GM12878 (cell line): Measurements from ENCODE around the gene CDK4. TPM values are rescaled to one million over a fixed set of nuclear protein-coding genes. Genes with fewer than 3 reads are reported as not detected.
"Not testable (repeated sequence)": the region's sequence is repeated elsewhere in the genome, so short reads cannot be mapped to it uniquely, and the experiment has no call there.

Experiments
- ATAC-seq: fragments of 200-7000 bp; cut with Tn5 transposase; 3 replicates; pipeline ENCODE4 v1.9.1; 2020; ENCODE audit warnings: mild to moderate bottlenecking, moderate library complexity
- BruUV-seq: library from RNA; stranded (reverse); fragments of 400-500 nt; replicated peaks from 2 replicates; lab custom pipeline; 2021; lab: Mats Ljungman, UMichigan
- CTCF ChIA-PET: fragments of 300-600 bp; sonication (Branson Sonifier 250); formaldehyde crosslinking; extraction: SDS; loops from one replicate; lab custom pipeline; 2021; ENCODE audit warnings: inconsistent platforms; lab: Yijun Ruan, JAX
- POLR2A ChIA-PET: fragments of 350-600 bp; formaldehyde crosslinking; extraction: SDS; loops from one replicate; lab custom pipeline; 2021; ENCODE audit warnings: inconsistent platforms; lab: Charles Lee
- RAD21 ChIA-PET: fragments of 300-600 bp; sonication (Branson Sonifier 250); formaldehyde crosslinking; loops from one replicate; lab custom pipeline; 2023; ENCODE audit warnings: antibody characterized with exemption; ENCODE audit not compliant: unreplicated experiment; lab: Charles Lee
- SMC1A ChIA-PET: fragments of 300-600 bp; sonication (Branson Sonifier 250); formaldehyde crosslinking; loops from one replicate; lab custom pipeline; 2023; ENCODE audit not compliant: unreplicated experiment, uncharacterized antibody; lab: Charles Lee
- DNase-seq: peaks from one replicate; pipeline ENCODE4 v3.0.0-alpha.2; 2011; ENCODE audit warnings: low read depth, low spot score
- FAIRE-seq: peaks from 3 replicates; lab custom pipeline; 2011; peaks lifted over from hg19 to GRCh38; lab: Jason Lieb, UNC
- H2AFZ ChIP-seq: 2 replicates; pipeline ENCODE4 v1.6.0; 2011; ENCODE audit warnings: low read depth, low read length, control low read depth; ENCODE audit not compliant: control insufficient read depth
- H3K27ac ChIP-seq: 2 replicates; pipeline ENCODE4 v1.5.1; 2011; ENCODE audit warnings: control low read depth; ENCODE audit not compliant: control insufficient read depth, insufficient read depth
- H3K27me3 ChIP-seq, 2 experiments: replicated peaks in 1 of 2; 2 replicates each; pipeline versions ENCODE4 v1.6.0 to v1.6.1; 2011; ENCODE audit warnings: low read length in 1 of 2; ENCODE audit not compliant: control insufficient read depth in 2 of 2, insufficient read depth in 2 of 2
- H3K36me3 ChIP-seq, 2 experiments: 2 replicates each; pipeline ENCODE4 v1.5.1; 2011; ENCODE audit warnings: low read length in 1 of 2; ENCODE audit not compliant: control insufficient read depth in 2 of 2, insufficient read depth in 2 of 2
- H3K4me1 ChIP-seq: 2 replicates; pipeline ENCODE4 v1.6.1; 2011; ENCODE audit warnings: mild to moderate bottlenecking, low read length, moderate library complexity, mixed read lengths; ENCODE audit not compliant: control insufficient read depth, insufficient read depth
- H3K4me2 ChIP-seq: 2 replicates; pipeline ENCODE4 v1.6.0; 2011; ENCODE audit warnings: control low read depth; ENCODE audit not compliant: control insufficient read depth, insufficient read depth
- H3K4me3 ChIP-seq: fragments of 200-600 bp; sonication (generic); 2 replicates; pipeline ENCODE4 v1.5.1; 2016
- H3K79me2 ChIP-seq: 2 replicates; pipeline ENCODE4 v1.6.0; 2011; ENCODE audit warnings: low read length; ENCODE audit not compliant: control insufficient read depth, insufficient read depth
- H3K9ac ChIP-seq: 2 replicates; pipeline ENCODE4 v1.8.0; 2011; ENCODE audit warnings: low read length, control low read depth, mixed read lengths; ENCODE audit not compliant: control insufficient read depth, insufficient read depth
- H3K9me3 ChIP-seq: replicated peaks from 3 replicates; pipeline ENCODE4 v1.5.1; 2011; ENCODE audit warnings: mild to moderate bottlenecking, low read length; ENCODE audit not compliant: control insufficient read depth, insufficient read depth
- H4K20me1 ChIP-seq: 2 replicates; pipeline ENCODE4 v1.6.0; 2011; ENCODE audit not compliant: control insufficient read depth, insufficient read depth
- CEBPB ChIP-seq, 2 experiments: fragments of 150-350 bp in 1 of 2; IDR thresholded peaks; 2 replicates each; pipeline ENCODE4 v1.6.1; 2012 to 2014; ENCODE audit warnings: low read depth in 2 of 2, low read length in 2 of 2, borderline replicate concordance in 1 of 2, inconsistent platforms in 1 of 2
- CREM ChIP-seq: IDR thresholded peaks from 2 replicates; pipeline ENCODE4 v1.6.1; 2014; ENCODE audit warnings: antibody characterized with exemption, low read depth
- IKZF1 ChIP-seq: fragments of 450-650 bp; conservative IDR thresholded peaks from 2 replicates; pipeline ENCODE4 v1.6.1; 2017; ENCODE audit warnings: antibody characterized with exemption, mild to moderate bottlenecking
- NFYB ChIP-seq: IDR thresholded peaks from 2 replicates; pipeline ENCODE4 v1.6.1; 2011; ENCODE audit warnings: low read depth, mild to moderate bottlenecking, low read length, improper control_type of control experiment, moderate library complexity; ENCODE audit not compliant: insufficient read depth
- NR2C2 ChIP-seq: IDR thresholded peaks from 2 replicates; pipeline ENCODE4 v1.6.1; 2011; ENCODE audit warnings: borderline replicate concordance, low read depth; ENCODE audit not compliant: control insufficient read depth, insufficient read length
- SPI1 ChIP-seq: IDR thresholded peaks from 2 replicates; pipeline ENCODE4 v1.6.1; 2011; ENCODE audit warnings: low read depth, mild to moderate bottlenecking, low read length, moderate library complexity, borderline replicate concordance; ENCODE audit not compliant: insufficient read depth
- YBX1 ChIP-seq: fragments of 450-650 bp; IDR thresholded peaks from 2 replicates; pipeline ENCODE4 v1.6.1; 2016; ENCODE audit warnings: antibody characterized with exemption
- ZNF24 ChIP-seq: fragments of 450-650 bp; IDR thresholded peaks from 2 replicates; pipeline ENCODE4 v1.6.1; 2017; ENCODE audit warnings: antibody characterized with exemption, mild to moderate bottlenecking
- ZSCAN29 ChIP-seq: fragments of 450-650 bp; IDR thresholded peaks from 2 replicates; pipeline ENCODE4 v1.6.1; 2017; ENCODE audit warnings: mild to moderate bottlenecking, moderate library complexity
- WGBS: methylation state at CpG from one replicate; pipeline ENCODE4 v1.1.6; 2016; ENCODE audit warnings: low lambda C conversion rate; ENCODE audit not compliant: insufficient replicate concordance, insufficient coverage; ENCODE audit errors: missing lambda C conversion rate; 5-methylcytosine and 5-hydroxymethylcytosine counted together
- in situ Hi-C: fragments of 300-500 bp; cut with MboI; formaldehyde crosslinking; loops from 9 replicates; pipeline ENCODE4 v1.14.3; 2018; ENCODE audit warnings: mixed read lengths
- intact Hi-C: fragments of 100-400 bp; cut with micrococcal nuclease; formaldehyde crosslinking; loops from one replicate; pipeline ENCODE4 v1.14.2; 2022; ENCODE audit not compliant: unreplicated experiment
- polyA plus RNA-seq, 11 experiments: library from polyadenylated mRNA; depleted of rRNA in 4 of 11; unstranded in 6 of 11; stranded (reverse) in 5 of 11; fragments of >200 nt; fragmentation: Nextera tagmentation in 4 of 11; fragmentation: Illumina TruSeq in 1 of 11; extraction: Ambion mirVana in 4 of 11; extraction: Trizol in 1 of 11; gene quantifications; 1 replicate in 1 of 11; 2 replicates in 10 of 11; pipeline versions ENCODE4 v1.2.1 to v1.2.3, GENCODE V29; 2011 to 2016; ENCODE audit warnings: inconsistent platforms in 2 of 11, missing spikeins in 2 of 11, low read depth in 1 of 11
- total RNA-seq, 4 experiments: library from RNA; depleted of rRNA in 3 of 4; stranded (reverse); fragments of >200 nt in 3 of 4; fragmentation: Illumina TruSeq in 1 of 4; extraction: Trizol in 1 of 4; gene quantifications; 2 replicates each; pipeline versions ENCODE4 v1.2.1 to v1.2.3, GENCODE V29; 2013 to 2021
- TF ChIP-seq, protein P1 (sequence below): IDR thresholded peaks from 2 replicates; pipeline ENCODE4 v1.6.1; 2011; ENCODE audit warnings: low read depth, low read length, improper control_type of control experiment, borderline replicate concordance
- TF ChIP-seq, protein P2 (sequence below): IDR thresholded peaks from 2 replicates; pipeline ENCODE4 v1.6.1; 2011; ENCODE audit warnings: low read depth, mild to moderate bottlenecking, low read length, moderate library complexity, borderline replicate concordance; ENCODE audit errors: extremely low read depth
- TF ChIP-seq, protein P3 (sequence below): fragments of 150-350 bp; IDR thresholded peaks from 2 replicates; pipeline ENCODE4 v1.6.1; 2014; ENCODE audit warnings: mild to moderate bottlenecking, low read depth, low read length

CDK4 gene
- total and polyA plus RNA-seq, 10 of the 15 experiments (the other 5 are each of a cell fraction or from before 2014, with no cell fraction given), result 26.1 to 385 (median 221) TPM

DNA sequence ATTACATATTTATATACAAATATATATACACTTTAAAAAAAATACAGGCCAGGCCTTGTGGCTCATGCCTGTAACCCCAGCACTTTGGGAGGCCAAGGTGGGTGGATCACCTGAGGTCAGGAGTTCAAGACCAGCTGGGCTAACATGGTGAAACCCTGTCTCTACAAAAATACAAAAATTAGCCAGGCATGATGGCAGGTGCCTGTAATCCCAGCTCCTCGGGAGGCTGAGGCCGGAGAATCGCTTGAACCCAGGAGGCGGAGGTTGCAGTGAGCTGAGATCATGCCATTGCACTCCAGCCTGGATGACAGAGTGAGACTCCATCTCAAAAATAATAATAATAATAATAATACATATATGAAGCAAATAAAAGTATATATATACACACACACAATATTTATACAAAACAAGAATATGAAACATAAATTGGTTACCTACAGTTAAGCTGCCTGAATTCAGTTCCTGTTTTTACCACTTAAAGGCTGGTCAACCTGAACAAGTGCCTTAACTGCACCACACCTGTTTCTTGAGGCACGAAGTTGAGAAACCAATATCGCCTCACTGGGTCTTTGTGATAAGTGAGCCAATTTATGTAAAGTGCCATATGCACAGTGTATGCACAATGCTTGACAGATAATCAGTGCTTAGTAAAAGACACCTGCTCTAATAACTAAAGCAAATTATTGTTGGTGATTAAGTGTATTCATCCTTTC, 36.9 kb downstream of the CDK4 start:
- WGBS, result 30% methylated on average over 6 of the region's 6 CpGs
- CTCF ChIA-PET, H3K9ac ChIP-seq, H3K4me1 ChIP-seq, H2AFZ ChIP-seq, BruUV-seq, RAD21 ChIA-PET, H3K27ac ChIP-seq, in situ Hi-C loops, ATAC-seq, DNase-seq, intact Hi-C loops, H3K9me3 ChIP-seq, H4K20me1 ChIP-seq, H3K79me2 ChIP-seq, FAIRE-seq, H3K27me3 ChIP-seq, H3K4me3 ChIP-seq, H3K4me2 ChIP-seq: not testable (repeated sequence)
- H3K36me3 ChIP-seq, result peaks cover 11 to 18% of the 10 kb centered on the region in 2 experiments
- ChIA-PET POLR2A (interaction anchor here (1.1 kb wide), 1 partner anchor 12 kb away, joined by 5 read pairs; no protein-coding TSS in a partner anchor), SMC1A (interaction anchor here (1.2 kb wide), 1 partner anchor 223 kb away, joined by 3 read pairs; no protein-coding TSS in a partner anchor)
- peak; percentile 62 for TF ChIP-seq SPI1

DNA sequence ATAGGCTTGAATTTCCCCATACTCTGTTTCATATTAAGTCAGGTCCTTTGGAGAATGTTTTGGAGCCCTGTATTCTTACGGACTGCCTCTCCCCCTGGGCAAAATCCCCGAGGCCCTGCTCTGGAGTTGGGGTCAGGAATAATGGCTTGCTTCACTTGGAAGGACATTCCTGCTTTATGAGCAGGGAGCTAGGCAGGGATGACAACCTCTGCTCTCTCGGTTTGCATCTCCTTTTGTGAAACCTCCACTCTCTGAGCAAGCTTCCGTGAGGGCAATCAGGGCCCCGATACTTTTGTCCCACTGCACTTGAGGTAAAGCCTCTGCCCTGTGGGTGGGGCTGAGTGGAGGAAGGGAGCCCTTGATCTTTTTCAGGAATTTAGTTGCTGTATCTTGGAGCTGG, 38.9 kb downstream of the CDK4 start:
- no peak for FAIRE-seq
- no peaks in the 10 kb centered on the region for H3K27me3 ChIP-seq
- no TSS peak for BruUV-seq
- in situ Hi-C loops, result no loop called here
- no peak for TF ChIP-seq YBX1
- no peak for TF ChIP-seq NFYB
- TF ChIP-seq, protein P1, sequence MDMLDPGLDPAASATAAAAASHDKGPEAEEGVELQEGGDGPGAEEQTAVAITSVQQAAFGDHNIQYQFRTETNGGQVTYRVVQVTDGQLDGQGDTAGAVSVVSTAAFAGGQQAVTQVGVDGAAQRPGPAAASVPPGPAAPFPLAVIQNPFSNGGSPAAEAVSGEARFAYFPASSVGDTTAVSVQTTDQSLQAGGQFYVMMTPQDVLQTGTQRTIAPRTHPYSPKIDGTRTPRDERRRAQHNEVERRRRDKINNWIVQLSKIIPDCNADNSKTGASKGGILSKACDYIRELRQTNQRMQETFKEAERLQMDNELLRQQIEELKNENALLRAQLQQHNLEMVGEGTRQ, result no peak
- TF ChIP-seq ZSCAN29, result no peak
- no peak for TF ChIP-seq ZNF24
- TF ChIP-seq IKZF1, result no peak
- no peak for TF ChIP-seq CREM
- no peak for TF ChIP-seq NR2C2
- TF ChIP-seq, protein P2, sequence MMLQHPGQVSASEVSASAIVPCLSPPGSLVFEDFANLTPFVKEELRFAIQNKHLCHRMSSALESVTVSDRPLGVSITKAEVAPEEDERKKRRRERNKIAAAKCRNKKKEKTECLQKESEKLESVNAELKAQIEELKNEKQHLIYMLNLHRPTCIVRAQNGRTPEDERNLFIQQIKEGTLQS, result no peak
- TF ChIP-seq, protein P3, sequence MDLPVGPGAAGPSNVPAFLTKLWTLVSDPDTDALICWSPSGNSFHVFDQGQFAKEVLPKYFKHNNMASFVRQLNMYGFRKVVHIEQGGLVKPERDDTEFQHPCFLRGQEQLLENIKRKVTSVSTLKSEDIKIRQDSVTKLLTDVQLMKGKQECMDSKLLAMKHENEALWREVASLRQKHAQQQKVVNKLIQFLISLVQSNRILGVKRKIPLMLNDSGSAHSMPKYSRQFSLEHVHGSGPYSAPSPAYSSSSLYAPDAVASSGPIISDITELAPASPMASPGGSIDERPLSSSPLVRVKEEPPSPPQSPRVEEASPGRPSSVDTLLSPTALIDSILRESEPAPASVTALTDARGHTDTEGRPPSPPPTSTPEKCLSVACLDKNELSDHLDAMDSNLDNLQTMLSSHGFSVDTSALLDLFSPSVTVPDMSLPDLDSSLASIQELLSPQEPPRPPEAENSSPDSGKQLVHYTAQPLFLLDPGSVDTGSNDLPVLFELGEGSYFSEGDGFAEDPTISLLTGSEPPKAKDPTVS, result no peak
- TF ChIP-seq CEBPB (IDR thresholded peaks at IDR 0.05; ENCODE audit: borderline replicate concordance in 1 of 2, low read depth in 2 of 2, low read length in 2 of 2), result no peak
- TF ChIP-seq, all 136 proteins: peak for 0
- CTCF ChIA-PET, result interaction anchor here (0.7 kb wide), 1 partner anchor 18 kb away, joined by 3 read pairs; no protein-coding TSS in a partner anchor
- intact Hi-C loops, result no loop called here
- 97% methylated on average over 5 of the region's 5 CpGs for WGBS
- H3K4me3 ChIP-seq, result no peak overlapping the region
- no peak overlapping the region for H3K9ac ChIP-seq
- H3K9me3 ChIP-seq, result no peaks in the 10 kb centered on the region
- peaks cover 10 to 14% of the 10 kb centered on the region in 2 experiments for H3K36me3 ChIP-seq
- no peak overlapping the region for H2AFZ ChIP-seq
- SMC1A ChIA-PET, result no interaction called here
- no peak overlapping the region for H3K4me2 ChIP-seq
- H3K27ac ChIP-seq, result no peak overlapping the region
- POLR2A ChIA-PET, result no interaction called here
- no peaks in the 10 kb centered on the region for H3K79me2 ChIP-seq
- H4K20me1 ChIP-seq, result no peaks in the 10 kb centered on the region
- no peak for DNase-seq
- H3K4me1 ChIP-seq, result no peaks in the 10 kb centered on the region
- ATAC-seq, result no peak
- RAD21 ChIA-PET, result no interaction called here
